ENCODE data around the gene HMGB3.
A peak's percentile ranks its signal among the peaks of the same experiment; 100 is the strongest.
"Not testable (repeated sequence)": the region's sequence is repeated elsewhere in the genome, so short reads cannot be mapped to it uniquely, and the experiment has no call there.

Gene HMGB3

DNA sequence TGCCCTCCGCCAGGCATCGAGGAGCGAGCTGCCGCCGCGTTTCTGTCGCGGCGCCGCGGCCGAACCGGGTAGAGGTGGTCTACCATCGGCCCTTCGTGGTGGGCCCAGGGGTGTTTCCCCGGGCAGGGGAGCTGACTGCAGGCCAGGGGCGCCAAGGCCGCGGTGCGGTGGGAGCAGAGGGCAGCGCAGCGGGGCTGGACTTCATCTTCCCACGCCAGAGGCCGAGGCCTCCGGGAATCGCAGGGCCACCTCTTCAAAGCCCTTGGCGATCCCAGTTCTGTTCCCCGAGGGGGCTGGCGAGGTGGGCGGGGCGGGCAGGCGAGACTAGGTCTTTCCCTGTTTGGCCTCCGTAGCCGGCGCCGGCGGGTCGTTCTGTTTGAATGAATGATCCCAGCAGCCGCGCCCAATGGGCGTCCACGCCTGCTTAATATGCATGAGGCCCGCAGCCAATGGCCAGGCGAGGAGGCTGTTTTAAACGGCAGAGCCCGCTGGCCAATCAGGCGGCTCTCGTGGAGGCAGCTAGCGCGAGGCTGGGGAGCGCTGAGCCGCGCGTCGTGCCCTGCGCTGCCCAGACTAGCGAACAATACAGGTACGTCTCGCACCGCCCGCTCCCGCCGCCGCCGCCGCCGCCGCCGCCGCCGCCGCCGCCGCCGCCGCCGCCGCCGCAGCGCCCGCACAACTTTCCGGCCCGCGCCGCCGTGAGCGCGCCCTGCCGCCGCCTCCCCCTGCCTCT, at the start of gene HMGB3:
Gene HMGB3, plus strand, starts transcription at position 548 of the 733 bp plus-strand sequence. CDS start 2,265 bp downstream, outside the sequence.
- DNase-seq = peak; percentile 83

- DNase-seq = no peak
These were observed 49.2 kb upstream of the HMGB3 start for GRCh38 chrX:150933945-150934350.

GRCh38 chrX:150934453-150934852, 48.7 kb upstream of the HMGB3 start:
- no peak for DNase-seq

GRCh38 chrX:150935467-150935866, 47.7 kb upstream of the HMGB3 start:
- DNase-seq = no peak

GRCh38 chrX:150936556-150936955, 46.6 kb upstream of the HMGB3 start:
- DNase-seq = no peak

DNA sequence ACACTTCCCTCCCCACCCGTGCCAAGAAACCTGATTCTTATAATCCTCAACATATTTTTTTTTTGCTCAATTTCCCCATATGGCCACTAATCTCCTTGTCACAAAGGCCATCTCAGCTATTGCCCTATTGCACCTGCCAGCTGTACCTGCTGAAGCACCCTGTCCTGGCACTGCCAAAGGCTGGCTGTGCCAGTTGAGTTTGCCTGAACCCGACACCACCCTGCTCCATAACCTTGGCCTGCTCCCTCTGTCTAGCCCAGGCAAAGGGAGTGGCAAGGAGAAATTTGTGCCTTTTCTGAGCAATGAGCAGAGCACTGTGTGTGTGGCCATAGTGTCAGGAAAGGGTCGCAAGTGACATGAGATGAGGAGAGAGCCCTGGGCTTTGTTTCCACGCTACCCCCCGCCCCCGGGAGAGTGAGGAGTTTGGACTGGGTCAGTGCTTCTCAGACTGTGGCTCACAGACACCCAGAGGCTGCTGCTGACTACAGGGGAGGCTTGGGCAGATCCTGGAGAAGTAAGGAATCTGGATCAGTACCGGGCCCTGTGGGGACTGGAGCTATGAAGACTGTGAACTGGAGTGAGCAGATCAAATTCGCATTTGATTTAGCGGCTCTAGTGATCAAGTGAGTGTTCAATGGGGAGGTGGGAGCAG, 42.2 kb upstream of the HMGB3 start:
- DNase-seq = no peak

DNA sequence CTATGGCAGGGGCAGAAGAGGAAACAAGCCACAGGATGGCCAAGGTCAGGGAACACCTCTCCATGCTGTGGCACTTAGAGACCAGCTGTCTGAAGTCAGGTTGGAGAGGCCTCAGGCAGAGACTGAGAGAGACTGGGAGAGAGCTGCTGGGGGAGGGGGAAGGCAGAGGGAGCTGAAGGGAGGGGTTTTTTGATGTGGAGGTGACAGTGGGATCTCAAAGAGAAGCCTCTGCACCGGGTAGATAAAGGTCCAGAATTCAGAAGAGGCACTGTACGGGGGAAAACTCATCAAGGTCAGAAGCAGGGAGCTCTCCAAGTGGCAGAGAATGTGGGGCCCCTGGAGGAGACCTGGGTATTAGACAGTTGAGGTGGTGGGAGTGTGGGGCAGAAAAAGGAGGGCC, 41.6 kb upstream of the HMGB3 start:
- DNase-seq = no peak

DNA sequence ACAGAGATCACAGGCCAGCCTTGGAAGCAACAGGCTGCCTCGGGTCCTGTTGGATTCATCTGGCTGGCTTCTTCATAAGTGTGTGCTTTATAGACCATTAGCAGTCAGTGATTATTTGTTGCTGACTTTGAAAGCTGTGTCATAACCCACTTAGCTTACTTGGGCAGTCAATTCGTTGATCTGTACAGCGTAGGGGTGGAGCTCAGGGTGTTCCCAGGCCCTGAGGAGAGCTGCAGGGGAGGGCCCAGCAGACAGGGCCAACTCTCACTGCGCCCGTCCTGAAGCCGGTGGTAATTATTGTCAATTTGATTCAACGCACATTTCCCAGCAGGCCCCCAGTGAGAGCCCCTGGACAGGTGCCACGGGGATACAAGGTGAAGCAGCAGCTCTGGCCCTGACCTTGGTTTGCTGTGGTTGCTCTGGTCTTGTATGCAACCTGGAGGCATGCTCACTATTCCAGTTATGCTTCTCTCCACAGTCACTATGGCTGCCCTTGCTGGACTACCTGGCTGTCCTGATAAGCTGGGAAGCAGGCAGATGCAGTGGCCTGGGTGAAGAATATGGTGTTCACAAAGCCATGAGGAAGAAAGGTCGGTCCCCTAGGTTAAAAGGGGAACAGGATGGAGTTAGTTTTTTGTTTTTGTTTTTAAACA, 40.1 kb upstream of the HMGB3 start:
- DNase-seq = no peak

DNA sequence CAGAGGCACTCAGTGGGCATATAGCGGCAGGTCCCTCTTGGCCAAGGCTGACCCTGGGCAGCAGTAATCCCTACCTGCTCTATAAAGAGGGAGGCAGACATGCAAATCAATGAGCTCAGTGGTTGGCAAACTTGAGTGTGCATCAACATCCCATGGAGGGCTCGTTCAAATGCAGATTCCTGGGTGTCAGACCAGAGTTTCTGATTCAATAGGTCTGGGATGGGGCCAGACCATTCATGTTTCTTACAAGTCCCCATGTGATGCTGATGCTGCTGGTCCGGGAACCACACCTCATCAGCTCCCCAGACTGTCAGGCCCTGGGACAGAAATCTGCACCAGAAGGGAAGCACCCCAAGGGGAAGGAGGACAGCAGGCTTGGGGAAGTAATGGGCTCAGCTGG, 38.9 kb upstream of the HMGB3 start:
- DNase-seq = no peak

DNA sequence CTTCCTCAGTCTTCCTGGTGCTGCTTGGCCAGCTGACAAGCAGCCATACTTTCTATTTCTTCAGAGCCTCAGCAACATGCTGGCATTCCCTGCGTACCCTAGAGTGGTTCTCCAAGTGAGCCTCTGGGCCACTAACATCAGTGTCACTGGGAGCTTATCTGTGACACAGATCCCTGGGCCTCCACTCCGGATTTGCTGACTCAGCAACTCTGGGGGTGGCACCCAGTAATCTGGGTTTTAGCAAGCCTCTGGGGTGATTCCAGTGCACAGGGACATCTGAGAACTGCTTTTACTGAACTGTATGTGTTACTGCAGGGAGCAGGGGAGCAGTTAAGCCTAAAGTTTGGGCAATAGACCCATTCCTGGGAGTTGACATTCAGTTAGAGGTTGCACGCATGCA, 28.2 kb upstream of the HMGB3 start:
- no peak for DNase-seq

DNA sequence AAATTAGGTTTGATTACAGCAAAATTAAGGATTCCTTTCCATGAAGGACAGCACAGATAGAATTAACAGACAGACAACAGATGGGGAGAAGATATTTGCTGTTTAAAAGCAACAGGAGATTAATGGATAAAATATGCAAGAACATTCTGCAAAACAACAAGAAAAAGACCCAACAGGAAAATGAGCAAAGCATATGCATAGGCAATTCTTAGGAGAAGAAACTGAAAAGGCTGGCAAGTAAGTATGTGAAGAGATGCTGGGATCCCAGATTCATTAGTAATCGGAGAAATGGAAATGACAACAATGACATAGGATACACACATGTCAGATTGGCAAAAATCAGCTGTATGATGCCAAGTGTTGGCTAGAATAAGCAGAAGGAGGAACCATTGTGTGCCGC, 27.5 kb upstream of the HMGB3 start:
- no peak for DNase-seq

DNA sequence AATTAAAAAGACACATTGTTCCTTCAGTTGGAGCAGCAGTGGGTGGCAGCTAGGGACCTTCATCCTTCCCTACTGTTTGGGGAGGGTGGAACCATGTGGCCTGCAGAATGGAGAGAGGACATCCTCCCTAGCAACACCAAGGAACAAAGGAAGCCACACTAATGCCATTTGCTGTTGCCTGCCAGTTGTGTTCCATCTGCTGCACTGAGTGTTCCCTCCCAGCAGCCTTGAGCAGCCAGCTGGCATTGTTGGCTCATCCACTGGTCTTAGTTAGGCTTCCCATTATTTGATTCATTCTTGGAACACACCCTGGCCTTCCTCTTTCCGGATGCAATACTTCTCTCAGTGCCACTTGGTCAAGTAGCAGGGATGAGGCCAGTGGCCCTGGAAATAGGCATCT, 25.0 kb upstream of the HMGB3 start:
- no peak for DNase-seq

DNA sequence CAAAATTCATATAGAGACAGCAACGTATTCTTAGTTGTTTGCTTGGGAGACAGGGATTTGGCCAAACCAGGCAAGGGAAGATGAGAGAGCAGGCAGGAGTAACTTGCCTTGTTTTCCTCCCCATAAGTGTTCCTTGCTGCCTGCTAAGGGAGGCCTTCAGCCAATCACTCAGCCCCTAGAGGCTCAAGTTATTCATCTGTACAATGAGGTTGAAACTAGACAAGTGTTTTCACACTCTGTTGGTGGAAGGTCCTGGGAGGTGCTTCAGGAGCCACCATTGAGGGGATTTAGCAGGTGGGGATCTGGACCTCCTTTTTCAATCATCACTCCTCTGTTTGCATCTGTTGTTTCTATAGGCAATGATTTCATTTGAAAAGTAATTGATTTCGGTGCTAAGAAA, 23.6 kb upstream of the HMGB3 start:
- DNase-seq = no peak

DNA sequence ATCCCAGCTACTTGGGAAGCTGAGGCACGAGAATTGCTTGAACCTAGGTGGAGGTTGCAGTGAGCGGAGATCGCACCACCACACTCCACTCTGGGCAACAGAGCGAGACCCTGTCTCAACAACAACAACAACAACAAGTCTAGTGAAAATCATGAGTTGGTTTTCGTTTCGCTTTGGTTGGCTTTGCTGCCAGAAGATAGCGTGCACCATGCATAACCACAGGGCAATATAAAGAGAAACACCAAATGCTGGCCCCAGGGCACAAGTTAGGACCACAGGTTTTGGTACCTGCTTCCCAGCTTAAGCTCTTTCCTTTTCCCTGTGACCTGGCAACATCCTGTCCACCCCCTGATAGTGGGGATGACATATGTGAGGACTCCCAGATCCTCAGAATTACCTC, 21.5 kb upstream of the HMGB3 start:
- DNase-seq = no peak

DNA sequence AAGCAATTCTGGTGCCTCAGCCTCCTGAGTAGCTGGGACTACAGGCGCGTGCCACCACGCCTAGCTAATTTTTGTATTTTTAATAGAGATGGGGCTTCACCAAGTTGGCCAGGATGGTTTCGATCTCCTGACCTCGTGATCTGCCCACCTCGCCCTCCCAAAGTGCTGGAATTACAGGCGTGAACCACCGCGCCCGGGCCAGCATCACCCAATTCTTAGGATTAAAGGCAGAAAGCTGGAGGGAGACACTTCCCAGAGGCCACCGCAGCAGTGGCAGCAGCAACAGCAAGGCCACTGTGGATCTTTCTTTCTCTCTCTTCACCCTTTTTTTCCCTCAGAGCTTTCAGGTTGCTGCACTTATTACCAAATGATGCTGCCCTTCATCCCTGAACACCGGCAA, 18.7 kb upstream of the HMGB3 start:
- not testable (repeated sequence) for DNase-seq

DNA sequence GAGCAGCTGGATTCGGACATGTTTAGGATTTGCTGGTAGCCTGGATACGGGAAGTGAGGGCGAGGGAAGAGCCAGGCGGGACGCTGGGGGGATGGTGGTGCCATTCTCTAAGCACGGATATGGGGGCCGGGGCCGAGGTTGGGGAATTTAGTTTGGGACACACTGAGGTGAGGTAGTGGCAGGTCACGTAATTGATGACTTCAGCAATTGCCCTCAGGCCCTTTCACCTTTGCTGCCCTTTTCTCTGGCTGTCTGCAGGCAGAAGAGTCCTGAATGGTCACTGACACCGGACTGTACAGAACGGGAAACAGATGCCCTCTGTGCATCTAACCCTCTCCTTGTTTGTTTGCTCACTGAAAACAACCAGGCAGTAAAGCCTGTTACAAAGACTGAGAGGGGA, 16.9 kb upstream of the HMGB3 start:
- DNase-seq = no peak

DNA sequence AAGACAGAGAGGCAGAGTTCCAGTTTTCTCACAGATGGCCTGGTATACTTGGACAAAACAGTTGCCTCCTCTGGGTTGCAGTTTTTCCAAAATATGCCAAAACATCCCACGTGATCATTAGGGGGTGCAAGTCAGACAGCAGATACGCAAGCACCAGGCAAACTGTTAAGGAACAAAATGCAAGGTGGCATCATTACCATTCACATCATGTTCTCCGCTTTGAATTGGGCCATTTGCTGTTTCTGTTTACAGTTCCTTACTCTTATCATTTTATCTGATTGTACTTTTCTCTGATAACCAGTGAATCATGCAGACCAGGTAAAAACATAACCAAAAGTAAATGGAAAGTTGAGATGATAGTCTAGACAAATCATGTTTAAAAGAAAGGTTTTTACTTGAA, 16.4 kb upstream of the HMGB3 start:
- no peak for DNase-seq

DNA sequence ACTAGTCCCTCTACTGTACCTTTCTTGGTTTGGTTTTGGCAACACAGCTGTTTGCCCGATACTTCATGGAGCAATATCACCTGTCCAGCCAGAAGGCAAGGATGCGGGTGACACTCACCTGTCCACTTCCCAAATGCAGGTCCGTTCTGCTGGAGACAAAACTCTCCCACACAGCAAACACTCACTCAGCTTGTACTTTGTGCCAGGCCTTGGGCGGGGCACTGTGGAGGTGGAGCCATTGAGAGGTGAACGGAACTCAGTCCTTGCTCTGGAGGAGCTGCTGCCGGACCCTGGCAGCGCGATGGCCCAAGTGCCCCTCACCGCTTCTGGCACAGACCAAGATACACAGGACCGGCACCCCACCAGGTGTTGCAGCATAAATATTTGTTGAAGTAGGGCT, 15.3 kb upstream of the HMGB3 start:
- no peak for DNase-seq

- no peak for DNase-seq
These were observed 14.0 kb upstream of the HMGB3 start for GRCh38 chrX:150968862-150969720.

- DNase-seq = no peak
These were observed 10.7 kb upstream of the HMGB3 start for GRCh38 chrX:150972450-150972849.

DNA sequence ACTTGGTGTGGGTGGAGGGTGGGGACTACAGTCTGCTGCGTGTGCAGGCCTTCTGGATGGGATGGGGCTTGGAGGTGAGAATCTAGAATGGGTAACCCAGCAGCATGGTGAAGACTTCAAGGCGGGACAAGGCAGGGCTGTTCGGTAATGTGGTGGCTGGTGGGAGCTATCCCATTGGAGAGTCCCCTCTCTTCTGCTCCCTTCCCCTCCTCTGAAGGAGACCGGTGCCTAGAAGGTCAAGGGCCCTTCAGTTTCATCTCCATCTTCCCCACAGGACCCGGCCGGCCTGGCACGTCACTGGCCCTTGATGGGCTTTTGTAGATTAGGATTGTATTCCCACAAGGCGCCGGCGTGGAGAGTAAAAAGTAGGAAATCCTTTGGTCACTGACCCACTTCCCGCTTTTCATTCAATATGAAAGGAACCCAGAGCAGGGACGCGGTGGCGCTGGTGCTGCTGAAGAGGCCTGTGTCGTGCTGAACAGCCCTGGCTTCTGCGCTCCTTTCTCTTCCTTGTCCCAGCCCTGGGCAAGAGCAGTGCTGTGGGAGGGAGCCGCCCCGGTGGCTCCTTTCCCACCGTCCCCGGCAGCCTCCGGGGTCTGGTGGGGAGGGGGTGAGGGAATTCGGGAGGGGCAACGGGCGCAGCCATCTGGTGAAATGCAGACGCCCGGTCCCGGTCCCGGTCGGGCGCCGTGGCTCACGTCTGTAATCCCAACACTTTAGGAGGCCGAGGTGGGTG, 7.3 kb upstream of the HMGB3 start:
- DNase-seq = no peak

DNA sequence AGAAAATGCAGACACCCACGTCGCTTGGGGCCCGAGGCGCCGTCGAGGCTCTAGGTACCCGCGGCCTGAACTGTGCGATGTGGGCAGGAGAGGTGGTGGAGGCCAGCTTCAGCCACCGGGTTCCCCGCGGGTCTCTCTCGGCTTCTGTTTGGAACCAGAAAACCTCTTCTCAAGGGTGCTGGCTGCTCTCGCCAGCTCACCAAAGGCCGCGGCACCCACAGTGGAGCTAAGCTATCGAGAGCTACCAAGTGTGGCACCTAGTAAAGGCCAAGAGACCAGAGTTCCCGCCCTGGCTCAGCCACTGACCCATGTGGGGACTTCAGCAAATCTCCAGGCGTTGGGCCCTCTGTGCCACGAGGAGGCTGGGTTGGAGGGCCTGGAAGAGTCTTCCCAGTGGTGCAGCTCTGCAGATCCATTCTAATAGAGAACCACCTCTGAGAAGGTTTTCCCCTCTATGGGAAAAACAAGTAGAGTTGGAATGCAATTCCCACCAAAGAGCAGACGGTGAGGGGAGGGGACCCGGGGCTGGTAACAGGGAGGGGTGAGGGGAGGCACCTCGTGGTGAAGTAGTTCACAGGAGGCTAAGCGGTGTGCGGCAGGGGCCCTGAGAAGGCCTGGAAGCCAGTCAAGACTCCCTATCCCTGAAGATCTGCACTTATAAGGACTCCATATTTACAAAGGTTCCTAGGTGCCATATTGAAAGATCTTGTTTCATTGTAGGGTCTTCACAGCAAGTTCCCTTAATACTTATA, 5.5 kb upstream of the HMGB3 start:
- no peak for DNase-seq
